NCI-H82 treated with DMSO at 0.1 percent for 48 hours (cell line): Measurements from ENCODE around the gene TIGD6.
"Not testable (repeated sequence)": the region's sequence is repeated elsewhere in the genome, so short reads cannot be mapped to it uniquely, and the experiment has no call there.

ENCODE experiments used
- DNase-seq: peaks from one replicate; lab custom pipeline; 2025; ENCODE audit not compliant: unreplicated experiment; lab: John Stamatoyannopoulos, UW

TIGD6 gene

DNA sequence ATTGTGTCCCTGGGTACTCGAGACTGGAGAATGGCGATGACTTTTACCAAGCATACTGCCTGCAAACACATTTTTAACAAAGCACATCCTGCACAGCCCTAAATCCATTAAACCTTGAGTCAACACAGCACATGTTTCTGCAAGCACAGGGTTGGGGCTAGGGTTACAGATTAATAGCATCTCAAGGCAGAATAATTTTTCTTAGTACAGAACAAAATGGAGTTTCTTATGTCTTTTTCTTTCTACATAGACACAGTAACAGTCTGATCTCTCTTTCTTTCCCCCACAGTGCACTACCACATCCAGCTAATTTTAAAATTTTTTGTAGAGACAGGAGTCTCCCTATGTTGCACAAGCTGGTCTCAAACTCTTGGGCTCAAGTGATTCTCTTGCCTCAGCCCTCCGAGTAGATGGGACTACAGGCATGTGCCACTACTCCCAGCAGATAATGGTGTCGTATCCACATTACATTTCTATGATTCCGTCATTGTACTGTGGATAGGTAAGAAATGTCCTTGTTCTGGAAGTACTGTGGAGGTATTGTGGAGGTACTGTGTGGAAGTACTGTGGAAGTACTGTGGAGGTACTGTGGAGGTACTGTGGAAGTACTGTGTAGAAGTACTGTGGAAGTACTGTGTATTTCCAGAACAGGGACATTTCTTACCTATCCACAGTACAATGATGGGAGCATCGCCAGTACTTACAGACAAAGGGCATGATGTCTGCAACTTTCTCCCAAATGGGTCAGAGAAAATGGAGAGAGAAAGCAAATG is 57.1 kb downstream of the TIGD6 start:
- not testable (repeated sequence) for DNase-seq
